Vagina (tissue), 2 donors: ENCODE results near the gene ARHGAP19.

Source experiments
- POLR2A ChIP-seq, 2 donors: fragments of 450-650 bp; IDR thresholded peaks; one replicate each; pipeline ENCODE4 v1.6.1; 2017; ENCODE audit warnings: antibody characterized with exemption in 2 of 2, mild to moderate bottlenecking in 2 of 2, moderate library complexity in 2 of 2
- TF ChIP-seq, protein P1 (sequence below), 3 experiments: fragments of 450-650 bp in 2 of 3; fragments of 200-600 bp in 1 of 3; sonication (generic) in 1 of 3; IDR thresholded peaks; one replicate each; pipeline ENCODE4 v1.5.1; 2017 to 2019; ENCODE audit warnings: antibody characterized with exemption in 3 of 3, mild to moderate bottlenecking in 2 of 3, moderate library complexity in 2 of 3

DNA sequence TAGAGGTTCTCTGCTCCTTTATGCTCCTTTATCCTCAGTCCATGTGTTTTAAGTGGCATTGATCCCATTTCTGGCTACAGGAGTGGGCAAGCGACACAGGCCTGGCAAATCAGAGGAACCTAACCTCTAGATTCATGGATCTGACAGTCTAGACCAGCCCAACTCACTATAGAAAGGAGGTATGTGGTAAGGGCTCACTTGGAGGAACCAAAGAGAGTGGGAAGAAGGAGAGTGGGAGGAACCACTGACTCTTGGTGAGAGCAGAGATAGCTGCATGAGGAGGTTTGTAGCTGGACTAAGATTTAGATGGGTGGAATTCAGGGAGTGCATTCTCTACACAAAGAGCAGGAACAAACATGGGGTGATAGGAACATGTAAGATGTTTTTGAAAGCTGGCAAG, 15.0 kb upstream of the ARHGAP19 start:
- TF ChIP-seq POLR2A (IDR thresholded peaks at IDR 0.05), result no peak
- TF ChIP-seq, protein P1, sequence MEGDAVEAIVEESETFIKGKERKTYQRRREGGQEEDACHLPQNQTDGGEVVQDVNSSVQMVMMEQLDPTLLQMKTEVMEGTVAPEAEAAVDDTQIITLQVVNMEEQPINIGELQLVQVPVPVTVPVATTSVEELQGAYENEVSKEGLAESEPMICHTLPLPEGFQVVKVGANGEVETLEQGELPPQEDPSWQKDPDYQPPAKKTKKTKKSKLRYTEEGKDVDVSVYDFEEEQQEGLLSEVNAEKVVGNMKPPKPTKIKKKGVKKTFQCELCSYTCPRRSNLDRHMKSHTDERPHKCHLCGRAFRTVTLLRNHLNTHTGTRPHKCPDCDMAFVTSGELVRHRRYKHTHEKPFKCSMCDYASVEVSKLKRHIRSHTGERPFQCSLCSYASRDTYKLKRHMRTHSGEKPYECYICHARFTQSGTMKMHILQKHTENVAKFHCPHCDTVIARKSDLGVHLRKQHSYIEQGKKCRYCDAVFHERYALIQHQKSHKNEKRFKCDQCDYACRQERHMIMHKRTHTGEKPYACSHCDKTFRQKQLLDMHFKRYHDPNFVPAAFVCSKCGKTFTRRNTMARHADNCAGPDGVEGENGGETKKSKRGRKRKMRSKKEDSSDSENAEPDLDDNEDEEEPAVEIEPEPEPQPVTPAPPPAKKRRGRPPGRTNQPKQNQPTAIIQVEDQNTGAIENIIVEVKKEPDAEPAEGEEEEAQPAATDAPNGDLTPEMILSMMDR (IDR thresholded peaks at IDR 0.05), result no peak
